ENCODE data around the gene CRTAP.
A peak's percentile ranks its signal among the peaks of the same experiment; 100 is the strongest.

Gene CRTAP

DNA sequence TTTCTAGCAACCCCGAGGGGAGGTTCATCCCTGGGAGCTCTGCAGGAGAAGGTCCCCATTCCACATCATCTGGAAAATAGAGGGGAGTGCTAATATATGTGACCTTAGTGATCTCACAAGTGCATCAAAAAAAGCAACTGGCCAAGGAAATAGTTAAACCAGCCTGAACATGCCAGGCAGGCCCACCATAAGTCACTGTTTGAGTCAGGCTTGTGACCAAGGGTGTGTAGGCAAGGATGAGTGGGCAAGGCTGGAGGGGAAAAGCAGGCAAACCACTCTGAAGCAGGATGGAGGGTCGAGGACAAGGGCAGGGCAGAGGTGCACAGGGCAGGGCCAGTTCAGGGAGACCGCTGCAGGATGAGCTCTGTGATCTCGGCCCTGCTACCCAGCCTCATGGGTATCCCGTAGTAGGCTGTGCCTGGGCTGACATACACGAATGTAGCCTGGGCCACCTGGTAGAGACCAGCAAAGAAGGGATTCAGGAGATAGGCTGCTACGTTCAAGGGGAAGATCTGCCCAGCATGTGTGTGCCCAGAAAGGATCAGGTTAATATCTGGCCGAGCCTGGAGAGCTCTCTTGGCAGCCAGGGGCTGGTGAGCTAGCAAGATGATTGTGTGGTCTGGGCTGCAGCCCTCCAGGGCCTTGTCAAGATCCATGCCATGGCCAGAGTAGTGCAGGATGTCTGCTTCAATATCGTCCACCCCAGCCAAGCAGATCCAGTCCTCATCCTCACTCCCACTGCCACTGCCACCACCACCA lies 21.1 kb upstream of the CRTAP start:
- H2BK15ac ChIP-seq (ENCODE audit: low read depth, poor library complexity, severe bottlenecking): no peak overlapping the region
- no peak overlapping the region for H4K91ac ChIP-seq (ENCODE audit: low read length)
- no peak overlapping the region for H2BK12ac ChIP-seq (ENCODE audit: low read length in 2 of 2)
- WGBS: 95% methylated on average over 9 of the region's 9 CpGs
- no peak overlapping the region for H2AK5ac ChIP-seq (ENCODE audit: low read length, severe bottlenecking)
- no peak overlapping the region for H3K4ac ChIP-seq (ENCODE audit: low read depth in 1 of 2, low read length in 2 of 2)
- peaks cover 26 to 54% of the 10 kb centered on the region in 2 experiments for H3K36me3 ChIP-seq (ENCODE audit: control insufficient read depth in 1 of 2, insufficient read depth in 2 of 2, low read depth in 1 of 2, low read length in 2 of 2)
- H3K27ac ChIP-seq (ENCODE audit: low read length, poor library complexity, severe bottlenecking): no peak overlapping the region
- H3K18ac ChIP-seq (ENCODE audit: low read depth in 1 of 2, low read length in 2 of 2): no peak overlapping the region
- no peak overlapping the region for H3K9ac ChIP-seq (ENCODE audit: low read length)
- H4K8ac ChIP-seq (ENCODE audit: low read length): no peak overlapping the region
- H3K4me3 ChIP-seq (ENCODE audit: insufficient read depth in 1 of 2, low read depth in 1 of 2, low read length in 2 of 2): peak overlapping the region in 1 of 2 experiments; percentile 10
- H3K79me1 ChIP-seq (replicated peaks; ENCODE audit: low read length, poor library complexity, severe bottlenecking): peaks cover 22% of the 10 kb centered on the region
- no peak overlapping the region for H2BK120ac ChIP-seq (ENCODE audit: low read depth, low read length)
- H3K23ac ChIP-seq (ENCODE audit: low read length in 2 of 2): no peak overlapping the region
- H3K27me3 ChIP-seq (ENCODE audit: control insufficient read depth in 1 of 2, insufficient read depth in 1 of 2, low read length in 2 of 2): no peaks in the 10 kb centered on the region
- no peak overlapping the region for H2AFZ ChIP-seq (ENCODE audit: low read depth, low read length)
- no peak overlapping the region for H2BK5ac ChIP-seq (ENCODE audit: low read depth, low read length, poor library complexity, severe bottlenecking)
- peaks cover 10% of the 10 kb centered on the region for H3K4me1 ChIP-seq (ENCODE audit: control insufficient read depth, insufficient read depth, low read depth, low read length)
- no peaks in the 10 kb centered on the region for H3K9me3 ChIP-seq (ENCODE audit: control insufficient read depth, low read length)
- DNase-seq: no peak
- no peak overlapping the region for H3K4me2 ChIP-seq (ENCODE audit: low read length, poor library complexity, severe bottlenecking)
- no peak overlapping the region for H3K14ac ChIP-seq (ENCODE audit: low read length in 2 of 2)

DNA sequence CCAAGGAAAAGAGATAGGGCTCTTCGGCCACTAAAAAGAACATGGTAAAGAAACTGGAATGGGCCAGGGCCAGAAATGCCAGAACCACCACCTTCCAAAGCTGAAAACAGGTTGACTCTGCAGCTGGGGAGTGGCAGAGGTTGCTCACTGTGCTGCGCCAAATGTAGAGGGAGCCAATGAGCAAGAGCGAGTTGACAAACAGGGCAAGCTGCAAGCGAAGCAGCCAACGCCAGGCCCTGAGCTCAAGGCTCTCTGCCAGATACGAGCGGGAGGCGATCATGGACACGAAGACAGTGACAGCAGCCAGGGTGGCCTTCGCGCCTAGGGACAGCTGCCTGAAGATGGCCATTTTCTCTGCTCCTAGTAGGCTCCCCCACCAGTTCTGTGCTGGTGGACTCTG lies 20.0 kb upstream of the CRTAP start:
- 96% methylated on average over 11 of the region's 11 CpGs for WGBS
- Histone ChIP-seq H4K8ac (ENCODE audit: low read length) (no peak overlapping the region), H3K18ac (ENCODE audit: low read depth in 1 of 2, low read length in 2 of 2) (no peak overlapping the region), H3K9ac (ENCODE audit: low read length) (no peak overlapping the region), H2AK5ac (ENCODE audit: low read length, severe bottlenecking) (no peak overlapping the region), H3K4me1 (ENCODE audit: control insufficient read depth, insufficient read depth, low read depth, low read length) (peaks cover 12% of the 10 kb centered on the region), H3K27ac (ENCODE audit: low read length, poor library complexity, severe bottlenecking) (no peak overlapping the region), H3K4ac (ENCODE audit: low read depth in 1 of 2, low read length in 2 of 2) (no peak overlapping the region), H2AFZ (ENCODE audit: low read depth, low read length) (no peak overlapping the region), H4K91ac (ENCODE audit: low read length) (no peak overlapping the region), H2BK12ac (ENCODE audit: low read length in 2 of 2) (no peak overlapping the region), H3K4me2 (ENCODE audit: low read length, poor library complexity, severe bottlenecking) (no peak overlapping the region), H3K9me3 (ENCODE audit: control insufficient read depth, low read length) (no peaks in the 10 kb centered on the region), H3K27me3 (ENCODE audit: control insufficient read depth in 1 of 2, insufficient read depth in 1 of 2, low read length in 2 of 2) (no peaks in the 10 kb centered on the region), H3K23ac (ENCODE audit: low read length in 2 of 2) (no peak overlapping the region), H3K14ac (ENCODE audit: low read length in 2 of 2) (no peak overlapping the region), H2BK120ac (ENCODE audit: low read depth, low read length) (no peak overlapping the region), H3K36me3 (ENCODE audit: control insufficient read depth in 1 of 2, insufficient read depth in 2 of 2, low read depth in 1 of 2, low read length in 2 of 2) (peaks cover 26 to 54% of the 10 kb centered on the region in 2 experiments), H2BK5ac (ENCODE audit: low read depth, low read length, poor library complexity, severe bottlenecking) (no peak overlapping the region), H3K4me3 (ENCODE audit: insufficient read depth in 1 of 2, low read depth in 1 of 2, low read length in 2 of 2) (no peak overlapping the region), H2BK15ac (ENCODE audit: low read depth, poor library complexity, severe bottlenecking) (no peak overlapping the region), H3K79me1 (replicated peaks; ENCODE audit: low read length, poor library complexity, severe bottlenecking) (peaks cover 22% of the 10 kb centered on the region)
- DNase-seq: no peak

DNA sequence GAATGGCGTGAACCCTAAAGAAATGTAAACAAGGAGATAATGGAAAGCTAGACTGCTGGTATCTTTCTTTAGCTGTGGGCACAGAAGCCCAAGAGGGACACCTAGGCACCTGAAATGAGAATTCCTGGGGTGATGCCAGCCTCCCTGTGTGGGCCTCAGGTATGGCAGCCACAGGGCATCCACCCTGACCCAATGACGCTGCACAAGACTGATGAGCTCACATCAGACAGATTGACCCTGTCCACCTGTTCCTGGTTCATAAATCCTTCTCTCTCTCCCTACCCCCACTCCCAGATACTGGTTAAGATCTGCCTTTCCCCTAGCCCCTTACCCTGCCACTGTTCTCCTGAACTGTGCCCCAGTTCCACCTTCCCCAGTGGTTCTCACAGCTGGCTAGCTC lies 18.4 kb upstream of the CRTAP start:
- Histone ChIP-seq H3K4me3 (ENCODE audit: insufficient read depth in 1 of 2, low read depth in 1 of 2, low read length in 2 of 2) (peak overlapping the region in 1 of 2 experiments; percentile 89), H3K23ac (ENCODE audit: low read length in 2 of 2) (no peak overlapping the region), H2AK5ac (ENCODE audit: low read length, severe bottlenecking) (no peak overlapping the region), H2BK120ac (ENCODE audit: low read depth, low read length) (no peak overlapping the region), H3K4me1 (ENCODE audit: control insufficient read depth, insufficient read depth, low read depth, low read length) (peaks cover 15% of the 10 kb centered on the region), H3K9ac (ENCODE audit: low read length) (peak overlapping the region; percentile 99), H4K8ac (ENCODE audit: low read length) (no peak overlapping the region), H2BK5ac (ENCODE audit: low read depth, low read length, poor library complexity, severe bottlenecking) (no peak overlapping the region), H3K79me1 (replicated peaks; ENCODE audit: low read length, poor library complexity, severe bottlenecking) (peaks cover 22% of the 10 kb centered on the region), H3K9me3 (ENCODE audit: control insufficient read depth, low read length) (no peaks in the 10 kb centered on the region), H2BK15ac (ENCODE audit: low read depth, poor library complexity, severe bottlenecking) (no peak overlapping the region), H3K14ac (ENCODE audit: low read length in 2 of 2) (no peak overlapping the region), H2BK12ac (ENCODE audit: low read length in 2 of 2) (no peak overlapping the region), H3K36me3 (ENCODE audit: control insufficient read depth in 1 of 2, insufficient read depth in 2 of 2, low read depth in 1 of 2, low read length in 2 of 2) (peaks cover 26 to 39% of the 10 kb centered on the region in 2 experiments), H3K27me3 (ENCODE audit: control insufficient read depth in 1 of 2, insufficient read depth in 1 of 2, low read length in 2 of 2) (no peaks in the 10 kb centered on the region), H3K27ac (ENCODE audit: low read length, poor library complexity, severe bottlenecking) (no peak overlapping the region), H2AFZ (ENCODE audit: low read depth, low read length) (no peak overlapping the region), H3K4me2 (ENCODE audit: low read length, poor library complexity, severe bottlenecking) (peak overlapping the region; percentile 81), H3K4ac (ENCODE audit: low read depth in 1 of 2, low read length in 2 of 2) (no peak overlapping the region), H3K18ac (ENCODE audit: low read depth in 1 of 2, low read length in 2 of 2) (no peak overlapping the region), H4K91ac (ENCODE audit: low read length) (no peak overlapping the region)
- DNase-seq: no peak
- WGBS: 90% methylated on average over 2 of the region's 2 CpGs

DNA sequence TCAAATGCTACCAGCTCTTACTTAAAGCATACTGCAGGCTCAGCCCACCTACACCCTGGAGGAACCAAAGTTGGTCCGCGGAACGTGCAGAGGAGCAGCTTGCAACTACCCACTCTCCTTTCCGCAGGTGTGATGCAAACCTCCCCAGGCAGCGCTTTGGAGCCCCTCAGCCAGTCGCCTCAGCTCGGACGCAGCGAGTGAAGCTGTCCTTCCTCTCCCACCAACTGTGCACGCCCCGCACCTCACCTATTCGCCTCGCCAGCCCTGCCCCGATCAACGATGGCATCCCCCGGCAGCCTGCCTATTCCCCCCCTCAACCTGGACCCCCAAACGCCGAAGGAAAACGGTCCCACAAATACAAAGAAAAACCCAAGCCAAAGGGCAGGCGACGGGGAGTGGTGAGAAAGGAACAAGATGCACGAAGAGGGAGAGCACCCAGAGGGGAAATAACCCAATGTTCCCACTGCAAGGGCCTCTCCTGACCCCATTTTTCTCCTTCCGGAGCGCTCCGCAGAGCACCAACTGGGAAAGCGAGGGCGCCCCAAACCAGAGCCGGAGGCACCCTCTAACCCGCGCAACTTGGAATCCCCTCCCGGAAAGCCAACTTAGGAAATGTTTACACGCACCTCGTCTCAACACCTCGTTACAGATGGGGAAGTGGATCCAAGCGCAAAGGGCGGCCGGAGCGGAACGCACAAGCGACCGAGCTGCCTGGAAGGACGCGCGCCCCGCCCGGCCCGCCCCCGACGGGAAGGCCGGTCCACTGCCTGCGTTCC lies 17.5 kb upstream of the CRTAP start:
- H3K27ac ChIP-seq (ENCODE audit: low read length, poor library complexity, severe bottlenecking): peak overlapping the region; percentile 83
- peak overlapping the region; percentile 100 for H2BK5ac ChIP-seq (ENCODE audit: low read depth, low read length, poor library complexity, severe bottlenecking)
- peak overlapping the region; percentile 89 to 96 for H3K4me3 ChIP-seq (ENCODE audit: insufficient read depth in 1 of 2, low read depth in 1 of 2, low read length in 2 of 2)
- H3K4me1 ChIP-seq (ENCODE audit: control insufficient read depth, insufficient read depth, low read depth, low read length): peaks cover 15% of the 10 kb centered on the region
- peak overlapping the region; percentile 89 for H2AFZ ChIP-seq (ENCODE audit: low read depth, low read length)
- peak overlapping the region; percentile 72 to 99 for H3K23ac ChIP-seq (ENCODE audit: low read length in 2 of 2)
- H3K27me3 ChIP-seq (ENCODE audit: control insufficient read depth in 1 of 2, insufficient read depth in 1 of 2, low read length in 2 of 2): no peaks in the 10 kb centered on the region
- H3K36me3 ChIP-seq (ENCODE audit: control insufficient read depth in 1 of 2, insufficient read depth in 2 of 2, low read depth in 1 of 2, low read length in 2 of 2): peaks cover 24 to 30% of the 10 kb centered on the region in 2 experiments
- no peaks in the 10 kb centered on the region for H3K9me3 ChIP-seq (ENCODE audit: control insufficient read depth, low read length)
- H3K4me2 ChIP-seq (ENCODE audit: low read length, poor library complexity, severe bottlenecking): peak overlapping the region; percentile 81
- H2BK120ac ChIP-seq (ENCODE audit: low read depth, low read length): peak overlapping the region; percentile 76
- peak overlapping the region in 1 of 2 experiments; percentile 22 for H2BK12ac ChIP-seq (ENCODE audit: low read length in 2 of 2)
- H3K79me1 ChIP-seq (replicated peaks; ENCODE audit: low read length, poor library complexity, severe bottlenecking): peaks cover 22% of the 10 kb centered on the region
- peak overlapping the region; percentile 94 for H4K8ac ChIP-seq (ENCODE audit: low read length)
- no peak overlapping the region for H2AK5ac ChIP-seq (ENCODE audit: low read length, severe bottlenecking)
- peak; percentile 54 for DNase-seq
- H4K91ac ChIP-seq (ENCODE audit: low read length): peak overlapping the region; percentile 98
- H2BK15ac ChIP-seq (ENCODE audit: low read depth, poor library complexity, severe bottlenecking): peak overlapping the region; percentile 99
- peak overlapping the region; percentile 99 for H3K9ac ChIP-seq (ENCODE audit: low read length)
- WGBS: 2% methylated on average over 48 of the region's 51 CpGs
- H3K14ac ChIP-seq (ENCODE audit: low read length in 2 of 2): peak overlapping the region in 1 of 2 experiments; percentile 81
- H3K18ac ChIP-seq (ENCODE audit: low read depth in 1 of 2, low read length in 2 of 2): peak overlapping the region; percentile 99
- H3K4ac ChIP-seq (ENCODE audit: low read depth in 1 of 2, low read length in 2 of 2): peak overlapping the region; percentile 85 to 94
